HEK293 (cell line): Measurements from ENCODE around the gene ZNF335.

Experiments used
- CTCF ChIA-PET: fragments of 350-600 bp; formaldehyde crosslinking; extraction: SDS; loops from one replicate; lab custom pipeline; 2021; ENCODE audit warnings: antibody characterized with exemption; lab: Yijun Ruan, JAX
- POLR2A ChIA-PET: fragments of 300-600 bp; formaldehyde crosslinking; extraction: SDS; loops from one replicate; lab custom pipeline; 2020; ENCODE audit warnings: antibody characterized with exemption, inconsistent platforms; lab: Yijun Ruan, JAX
- H3K27ac ChIP-seq: fragments of 200-500 bp; sonication (Bioruptor generic); 2 replicates; pipeline ENCODE4 v1.5.1; 2014; ENCODE audit warnings: low read depth, low read length, control low read depth, inconsistent platforms; ENCODE audit errors: extremely low read depth
- H3K36me3 ChIP-seq, 2 experiments: fragments of 200-500 bp in 1 of 2; sonication (Bioruptor generic) in 1 of 2; 1 replicate in 1 of 2; 2 replicates in 1 of 2; pipeline ENCODE4 v1.5.1; 2014 to 2017; ENCODE audit warnings: inconsistent platforms in 2 of 2, low read length in 2 of 2; ENCODE audit not compliant: control insufficient read depth in 2 of 2, insufficient read depth in 1 of 2
- H3K4me1 ChIP-seq: fragments of 200-500 bp; sonication (Bioruptor generic); 2 replicates; pipeline ENCODE4 v1.5.1; 2014; ENCODE audit warnings: mild to moderate bottlenecking, low read length, inconsistent platforms; ENCODE audit not compliant: control insufficient read depth, insufficient read depth
- H3K4me3 ChIP-seq: 2 replicates; pipeline ENCODE4 v1.5.1; 2011; ENCODE audit warnings: low read depth, mild to moderate bottlenecking, control low read depth, low read length, moderate library complexity
- H3K9me3 ChIP-seq: fragments of 200-500 bp; sonication (Bioruptor generic); 2 replicates; pipeline ENCODE4 v1.5.1; 2014; ENCODE audit warnings: low read depth, low read length, inconsistent platforms; ENCODE audit not compliant: control insufficient read depth, insufficient read depth
- IKZF3 ChIP-seq: fragments of 450-650 bp; IDR thresholded peaks from 2 replicates; pipeline ENCODE4 v1.5.0; 2018; ENCODE audit warnings: missing biosample characterization, mild to moderate bottlenecking, missing genetic modification characterization, moderate library complexity
- KLF9 ChIP-seq: fragments of 450-650 bp; formaldehyde crosslinking; IDR thresholded peaks from 2 replicates; pipeline ENCODE4 v1.5.1; 2016; ENCODE audit warnings: missing biosample characterization, missing genetic modification characterization, low read depth
- ZBTB6 ChIP-seq: fragments of 450-650 bp; formaldehyde crosslinking; IDR thresholded peaks from 2 replicates; pipeline ENCODE4 v1.5.1; 2017; ENCODE audit warnings: missing biosample characterization, missing genetic modification characterization
- ZFHX2 ChIP-seq: fragments of 450-650 bp; formaldehyde crosslinking; conservative IDR thresholded peaks from 2 replicates; pipeline ENCODE4 v1.5.1; 2016; ENCODE audit warnings: missing biosample characterization, missing genetic modification characterization
- ZIC2 ChIP-seq: fragments of 450-650 bp; formaldehyde crosslinking; IDR thresholded peaks from 2 replicates; pipeline ENCODE4 v1.5.1; 2016; ENCODE audit warnings: missing biosample characterization, missing genetic modification characterization
- ZNF10 ChIP-seq: fragments of 450-650 bp; formaldehyde crosslinking; IDR thresholded peaks from 2 replicates; pipeline ENCODE4 v1.5.1; 2017; ENCODE audit warnings: missing biosample characterization, missing genetic modification characterization
- ZNF140 ChIP-seq: fragments of 450-650 bp; formaldehyde crosslinking; IDR thresholded peaks from 2 replicates; pipeline ENCODE4 v1.5.1; 2016; ENCODE audit warnings: missing biosample characterization, missing genetic modification characterization
- ZNF221 ChIP-seq: fragments of 450-650 bp; formaldehyde crosslinking; IDR thresholded peaks from 2 replicates; pipeline ENCODE4 v1.5.1; 2017; ENCODE audit warnings: missing biosample characterization, missing genetic modification characterization, borderline replicate concordance
- ZNF24 ChIP-seq: fragments of 450-650 bp; formaldehyde crosslinking; IDR thresholded peaks from 2 replicates; pipeline ENCODE4 v1.5.1; 2016; ENCODE audit warnings: missing biosample characterization, missing genetic modification characterization
- ZNF26 ChIP-seq: fragments of 450-650 bp; formaldehyde crosslinking; IDR thresholded peaks from 2 replicates; pipeline ENCODE4 v1.5.1; 2016; ENCODE audit warnings: missing biosample characterization, missing genetic modification characterization
- ZNF274 ChIP-seq, 2 experiments: fragments of 200-500 bp in 1 of 2; fragments of 450-650 bp in 1 of 2; sonication (Bioruptor generic) in 1 of 2; formaldehyde crosslinking in 1 of 2; IDR thresholded peaks; 2 replicates each; pipeline versions ENCODE4 v1.5.1 to v1.6.1; 2014 to 2016; ENCODE audit warnings: borderline replicate concordance in 1 of 2, inconsistent platforms in 1 of 2, low read length in 1 of 2, missing biosample characterization in 1 of 2, missing genetic modification characterization in 1 of 2
- ZNF280D ChIP-seq: fragments of 450-650 bp; formaldehyde crosslinking; IDR thresholded peaks from 2 replicates; pipeline ENCODE4 v1.5.1; 2016; ENCODE audit warnings: missing biosample characterization, missing genetic modification characterization
- ZNF324 ChIP-seq: fragments of 450-650 bp; formaldehyde crosslinking; IDR thresholded peaks from 2 replicates; pipeline ENCODE4 v1.5.1; 2016; ENCODE audit warnings: missing biosample characterization, missing genetic modification characterization
- ZNF341 ChIP-seq: fragments of 450-650 bp; formaldehyde crosslinking; IDR thresholded peaks from 2 replicates; pipeline ENCODE4; 2016; ENCODE audit warnings: low read depth, missing biosample characterization, missing genetic modification characterization
- ZNF423 ChIP-seq: fragments of 450-650 bp; formaldehyde crosslinking; IDR thresholded peaks from 2 replicates; pipeline ENCODE4 v1.5.1; 2016; ENCODE audit warnings: missing biosample characterization, missing genetic modification characterization
- ZNF433 ChIP-seq: fragments of 450-650 bp; formaldehyde crosslinking; IDR thresholded peaks from 2 replicates; pipeline ENCODE4 v1.5.1; 2016; ENCODE audit warnings: missing biosample characterization, missing genetic modification characterization, low read depth
- ZNF501 ChIP-seq: fragments of 450-650 bp; formaldehyde crosslinking; IDR thresholded peaks from 2 replicates; pipeline ENCODE4 v1.5.1; 2016; ENCODE audit warnings: missing biosample characterization, missing genetic modification characterization
- ZNF530 ChIP-seq: fragments of 450-650 bp; formaldehyde crosslinking; IDR thresholded peaks from 2 replicates; pipeline ENCODE4 v1.5.1; 2016; ENCODE audit warnings: low read depth, missing biosample characterization, missing genetic modification characterization
- ZNF600 ChIP-seq: fragments of 450-650 bp; formaldehyde crosslinking; IDR thresholded peaks from 2 replicates; pipeline ENCODE4 v1.5.1; 2016; ENCODE audit warnings: missing biosample characterization, missing genetic modification characterization
- ZNF658 ChIP-seq: fragments of 450-650 bp; formaldehyde crosslinking; IDR thresholded peaks from 2 replicates; pipeline ENCODE4; 2016; ENCODE audit warnings: missing biosample characterization, missing genetic modification characterization
- ZNF670 ChIP-seq: fragments of 450-650 bp; formaldehyde crosslinking; IDR thresholded peaks from 2 replicates; pipeline ENCODE4 v1.5.1; 2016; ENCODE audit warnings: missing biosample characterization, missing genetic modification characterization, low read depth
- ZSCAN16 ChIP-seq: fragments of 450-650 bp; formaldehyde crosslinking; IDR thresholded peaks from 2 replicates; pipeline ENCODE4 v1.5.1; 2016; ENCODE audit warnings: missing biosample characterization, missing genetic modification characterization
- ZSCAN30 ChIP-seq: fragments of 450-650 bp; IDR thresholded peaks from 2 replicates; pipeline ENCODE4 v1.5.1; 2018; ENCODE audit warnings: missing biosample characterization, mild to moderate bottlenecking, missing genetic modification characterization, moderate library complexity
- TF ChIP-seq, protein P1 (sequence below): fragments of 450-650 bp; formaldehyde crosslinking; IDR thresholded peaks from 2 replicates; pipeline ENCODE4 v1.5.1; 2016; ENCODE audit warnings: missing biosample characterization, missing genetic modification characterization

Gene ZNF335

DNA sequence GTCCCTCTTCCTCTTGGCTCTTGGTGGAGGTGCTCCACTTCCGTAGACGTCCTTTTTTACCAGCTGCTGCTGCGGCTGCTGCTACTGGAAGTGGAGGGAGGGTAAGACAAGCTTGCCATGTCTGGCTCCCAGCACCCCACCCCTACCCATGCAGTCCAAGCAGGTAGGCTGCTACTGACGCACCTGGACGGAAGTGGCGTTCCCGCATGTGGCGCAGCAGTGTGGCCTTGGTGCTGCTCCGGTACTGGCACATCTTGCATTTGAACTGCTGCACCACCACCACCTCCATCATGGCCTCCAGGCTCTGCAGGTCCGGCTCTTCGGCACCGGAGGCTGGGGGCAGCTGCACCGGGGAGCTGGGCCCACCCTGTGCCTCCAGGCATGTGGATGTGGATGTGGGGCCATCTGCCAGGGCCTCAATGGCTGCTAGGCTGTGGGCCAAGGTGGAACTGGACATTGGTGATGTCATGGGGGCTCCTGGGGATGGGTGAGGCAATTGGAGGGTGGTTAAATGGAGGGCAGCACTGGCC is 4.4 kb downstream of the ZNF335 start:
- CTCF ChIA-PET: no interaction called here

GRCh38 chr20:45965169-45966002 is 6.6 kb downstream of the ZNF335 start:
- ChIA-PET CTCF (interaction anchor here (0.6 to 1.4 kb wide), 7 partner anchors 20 to 673 kb away, joined by 3 to 8 read pairs (median 4); no protein-coding TSS in a partner anchor), POLR2A (no interaction called here)
- peaks cover 0 to 95% of the 10 kb centered on the region in 2 experiments; a peak in 2 of 3 replicates for H3K36me3 ChIP-seq
- no peaks in the 10 kb centered on the region for H3K4me1 ChIP-seq
- no peak overlapping the region for H3K27ac ChIP-seq
- TF ChIP-seq ZSCAN16 (tag by site-specific recombination) (no peak), ZIC2 (tag by site-specific recombination) (no peak), ZNF10 (tag by site-specific recombination) (no peak), ZNF670 (tag by site-specific recombination) (no peak), ZNF280D (tag by site-specific recombination) (no peak), ZNF341 (tag by site-specific recombination) (no peak), ZNF24 (no peak), ZNF658 (tag by site-specific recombination) (no peak), ZSCAN30 (tag by site-specific recombination) (no peak), ZNF26 (tag by site-specific recombination) (no peak), ZFHX2 (no peak), ZNF140 (tag by site-specific recombination) (no peak), ZNF600 (tag by site-specific recombination) (no peak), ZNF433 (tag by site-specific recombination) (no peak), ZNF501 (tag by site-specific recombination) (no peak), ZNF423 (tag by site-specific recombination) (no peak), KLF9 (tag by site-specific recombination) (no peak), ZNF530 (tag by site-specific recombination) (no peak)
- no peak overlapping the region for H3K4me3 ChIP-seq
- no peaks in the 10 kb centered on the region for H3K9me3 ChIP-seq

More for the DNA sequence above, 4.4 kb downstream of the ZNF335 start:
- no peak for TF ChIP-seq ZNF324 (tag by site-specific recombination)
- no peak for TF ChIP-seq IKZF3 (tag by site-specific recombination)
- TF ChIP-seq ZIC2 (tag by site-specific recombination): no peak
- TF ChIP-seq ZNF274 (IDR thresholded peaks at IDR 0.05; ENCODE audit: low read length): no peak
- TF ChIP-seq ZNF274 (tag by site-specific recombination; IDR thresholded peaks at IDR 0.05; ENCODE audit: borderline replicate concordance): no peak
- no peak for TF ChIP-seq ZBTB6
- TF ChIP-seq, protein P1, sequence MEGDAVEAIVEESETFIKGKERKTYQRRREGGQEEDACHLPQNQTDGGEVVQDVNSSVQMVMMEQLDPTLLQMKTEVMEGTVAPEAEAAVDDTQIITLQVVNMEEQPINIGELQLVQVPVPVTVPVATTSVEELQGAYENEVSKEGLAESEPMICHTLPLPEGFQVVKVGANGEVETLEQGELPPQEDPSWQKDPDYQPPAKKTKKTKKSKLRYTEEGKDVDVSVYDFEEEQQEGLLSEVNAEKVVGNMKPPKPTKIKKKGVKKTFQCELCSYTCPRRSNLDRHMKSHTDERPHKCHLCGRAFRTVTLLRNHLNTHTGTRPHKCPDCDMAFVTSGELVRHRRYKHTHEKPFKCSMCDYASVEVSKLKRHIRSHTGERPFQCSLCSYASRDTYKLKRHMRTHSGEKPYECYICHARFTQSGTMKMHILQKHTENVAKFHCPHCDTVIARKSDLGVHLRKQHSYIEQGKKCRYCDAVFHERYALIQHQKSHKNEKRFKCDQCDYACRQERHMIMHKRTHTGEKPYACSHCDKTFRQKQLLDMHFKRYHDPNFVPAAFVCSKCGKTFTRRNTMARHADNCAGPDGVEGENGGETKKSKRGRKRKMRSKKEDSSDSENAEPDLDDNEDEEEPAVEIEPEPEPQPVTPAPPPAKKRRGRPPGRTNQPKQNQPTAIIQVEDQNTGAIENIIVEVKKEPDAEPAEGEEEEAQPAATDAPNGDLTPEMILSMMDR (tag by site-specific recombination): no peak
- no peak for TF ChIP-seq ZNF221 (tag by site-specific recombination)
- POLR2A ChIA-PET: interaction anchor here (0.5 to 0.6 kb wide), 2 partner anchors 13 to 101 kb away, joined by 4 to 6 read pairs; no protein-coding TSS in a partner anchor
- Histone ChIP-seq H3K4me3 (no peak overlapping the region), H3K27ac (no peak overlapping the region), H3K4me1 (no peaks in the 10 kb centered on the region), H3K9me3 (no peaks in the 10 kb centered on the region), H3K36me3 (peaks cover 0 to 77% of the 10 kb centered on the region in 2 experiments; a peak in 2 of 3 replicates)
